HS-27A (cell line): ENCODE measurements around the gene MRPL36.
"Not testable (repeated sequence)": the region's sequence is repeated elsewhere in the genome, so short reads cannot be mapped to it uniquely, and the experiment has no call there.

Experiments used
- DNase-seq: peaks from one replicate; pipeline ENCODE4 v3.0.0-alpha.2; 2012; ENCODE audit warnings: low read depth, missing footprints

The MRPL36 gene

GRCh38 chr5:1815071-1815786, 15.6 kb upstream of the MRPL36 start:
- no peak for DNase-seq

GRCh38 chr5:1814183-1815020, 14.8 kb upstream of the MRPL36 start:
- no peak for DNase-seq

GRCh38 chr5:1810581-1811101, 11.0 kb upstream of the MRPL36 start:
- DNase-seq: no peak

- DNase-seq: no peak
Measured at GRCh38 chr5:1809416-1810035, 9.9 kb upstream of the MRPL36 start.

- no peak for DNase-seq
Measured at GRCh38 chr5:1808439-1808838, 8.8 kb upstream of the MRPL36 start.

- no peak for DNase-seq
Measured at GRCh38 chr5:1807451-1808185, 8.0 kb upstream of the MRPL36 start.

GRCh38 chr5:1806974-1807373, 7.3 kb upstream of the MRPL36 start:
- DNase-seq: no peak

- DNase-seq: no peak
Measured at GRCh38 chr5:1806199-1806598, 6.6 kb upstream of the MRPL36 start.

GRCh38 chr5:1805736-1806135, 6.1 kb upstream of the MRPL36 start:
- DNase-seq: no peak

- DNase-seq: no peak
Measured at GRCh38 chr5:1805326-1805725, 5.7 kb upstream of the MRPL36 start.

- DNase-seq: no peak
Measured at GRCh38 chr5:1804001-1804690, 4.5 kb upstream of the MRPL36 start.

- no peak for DNase-seq
Measured at GRCh38 chr5:1803192-1803591, 3.6 kb upstream of the MRPL36 start.

GRCh38 chr5:1801967-1802295, 2.3 kb upstream of the MRPL36 start:
- no peak for DNase-seq

GRCh38 chr5:1801222-1801966, 1.8 kb upstream of the MRPL36 start, which contains the start of gene NDUFS6:
TSS of gene NDUFS6 (plus strand) at chr5:1801407. CDS start at chr5:1801418, 11 bp downstream.
- no peak for DNase-seq

GRCh38 chr5:1800472-1801221, 1.0 kb upstream of the MRPL36 start:
- DNase-seq: no peak

- DNase-seq: no peak
Measured at GRCh38 chr5:1799110-1799601, 481 bp downstream of the MRPL36 start.

- DNase-seq: not testable (repeated sequence)
Measured at GRCh38 chr5:1798589-1798988, 1.0 kb downstream of the MRPL36 start.

- DNase-seq: no peak
Measured at GRCh38 chr5:1797855-1798254, 1.8 kb downstream of the MRPL36 start.

GRCh38 chr5:1797103-1797800, 2.4 kb downstream of the MRPL36 start:
- DNase-seq: no peak
